OCI-LY1 (cell line): ENCODE measurements around the gene NUP50.

ENCODE experiments used
- H2AFZ ChIP-seq: fragments of 200-600 bp; sonication (generic), shearing (Covaris generic); 2 replicates; pipeline ENCODE4 v1.6.0; 2014; ENCODE audit warnings: antibody characterized with exemption, mild to moderate bottlenecking, low read length
- H3F3A ChIP-seq: fragments of 200-600 bp; sonication (generic), shearing (Covaris generic); 2 replicates; pipeline ENCODE4 v1.6.0; 2014; ENCODE audit warnings: mild to moderate bottlenecking, antibody characterized with exemption, low read length, moderate library complexity; ENCODE audit not compliant: insufficient read depth
- H3K27ac ChIP-seq: fragments of 200-600 bp; sonication (generic); 2 replicates; pipeline ENCODE4 v1.5.1; 2014; ENCODE audit warnings: low read length, mixed run types, mild to moderate bottlenecking, low read depth; ENCODE audit not compliant: poor library complexity, severe bottlenecking
- H3K27me3 ChIP-seq: fragments of 200-600 bp; sonication (generic); 2 replicates; pipeline ENCODE4 v1.6.0; 2014; ENCODE audit warnings: antibody characterized with exemption, mild to moderate bottlenecking, low read length, moderate library complexity; ENCODE audit not compliant: insufficient read depth
- H3K36me3 ChIP-seq: fragments of 200-600 bp; sonication (generic); 2 replicates; pipeline ENCODE4 v1.6.1; 2014; ENCODE audit warnings: mild to moderate bottlenecking, antibody characterized with exemption, low read length, moderate library complexity, mixed read lengths; ENCODE audit not compliant: insufficient read depth
- H3K4me1 ChIP-seq: fragments of 200-600 bp; sonication (generic); 2 replicates; pipeline ENCODE4 v1.5.1; 2014; ENCODE audit warnings: mild to moderate bottlenecking, low read length, moderate library complexity; ENCODE audit not compliant: insufficient read depth, severe bottlenecking
- H3K4me2 ChIP-seq: fragments of 200-600 bp; sonication (generic), shearing (Covaris generic); 2 replicates; pipeline ENCODE4 v1.6.1; 2014; ENCODE audit warnings: low read length
- H3K4me3 ChIP-seq: fragments of 200-600 bp; sonication (generic); 2 replicates; pipeline ENCODE4 v1.5.1; 2014; ENCODE audit warnings: low read length, low read depth, mild to moderate bottlenecking, mixed read lengths; ENCODE audit not compliant: poor library complexity, severe bottlenecking
- H3K79me2 ChIP-seq: fragments of 200-600 bp; shearing (Covaris generic); 2 replicates; pipeline ENCODE4 v1.6.1; 2016; ENCODE audit warnings: mixed run types, low read length, mixed read lengths; ENCODE audit not compliant: insufficient read depth
- H3K9ac ChIP-seq: fragments of 200-600 bp; sonication (generic), shearing (Covaris generic); 2 replicates; pipeline ENCODE4 v1.6.1; 2014; ENCODE audit warnings: mild to moderate bottlenecking, low read length, mixed read lengths
- H3K9me2 ChIP-seq: fragments of 200-600 bp; sonication (generic), shearing (Covaris generic); 2 replicates; pipeline ENCODE4 v1.6.1; 2014; ENCODE audit warnings: low read depth, mild to moderate bottlenecking, low read length, mixed read lengths
- H3K9me3 ChIP-seq: fragments of 200-600 bp; shearing (Covaris generic); 2 replicates; pipeline ENCODE4 v1.6.1; 2014; ENCODE audit warnings: low read length, mixed read lengths
- H4K20me1 ChIP-seq: fragments of 200-600 bp; sonication (generic), shearing (Covaris generic); 2 replicates; pipeline ENCODE4 v1.6.0; 2016; ENCODE audit warnings: mild to moderate bottlenecking, low read length; ENCODE audit not compliant: insufficient read depth
- EZH2 ChIP-seq: fragments of 200-600 bp; sonication (generic), shearing (Covaris generic); IDR thresholded peaks from 2 replicates; pipeline ENCODE4 v1.8.0; 2017; ENCODE audit warnings: borderline replicate concordance, mixed run types, mild to moderate bottlenecking, antibody characterized with exemption, low read length, moderate library complexity, mixed read lengths
- TF ChIP-seq, protein P1 (sequence below): fragments of 200-600 bp; sonication (generic), shearing (Covaris generic); IDR thresholded peaks from 2 replicates; pipeline ENCODE4 v1.5.1; 2017; ENCODE audit warnings: mild to moderate bottlenecking, antibody characterized with exemption, low read length, moderate library complexity, mixed read lengths

The NUP50 gene

DNA sequence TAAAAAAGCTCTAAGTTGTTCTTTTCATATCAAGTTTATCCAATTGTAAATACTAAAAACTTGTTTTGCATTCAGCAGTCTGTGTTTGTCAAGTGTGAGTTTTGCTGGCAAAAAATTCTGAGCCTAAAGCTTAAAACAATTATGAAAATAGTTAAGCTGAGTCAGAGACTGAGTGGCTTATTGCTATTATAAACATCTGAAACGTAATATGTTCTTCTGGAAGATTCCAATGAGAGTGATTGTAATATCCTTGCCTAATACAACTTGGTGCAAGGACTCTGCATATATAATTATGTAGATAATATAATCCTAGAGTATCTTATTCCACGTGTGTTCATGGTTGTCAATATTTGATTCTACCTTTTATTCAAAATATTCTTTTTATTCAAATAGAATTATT lies 14.1 kb upstream of the NUP50 start:
- H3K9me2 ChIP-seq, result no peaks in the 10 kb centered on the region
- no peaks in the 10 kb centered on the region for H3K4me1 ChIP-seq
- TF ChIP-seq EZH2, result no peak
- TF ChIP-seq, protein P1, sequence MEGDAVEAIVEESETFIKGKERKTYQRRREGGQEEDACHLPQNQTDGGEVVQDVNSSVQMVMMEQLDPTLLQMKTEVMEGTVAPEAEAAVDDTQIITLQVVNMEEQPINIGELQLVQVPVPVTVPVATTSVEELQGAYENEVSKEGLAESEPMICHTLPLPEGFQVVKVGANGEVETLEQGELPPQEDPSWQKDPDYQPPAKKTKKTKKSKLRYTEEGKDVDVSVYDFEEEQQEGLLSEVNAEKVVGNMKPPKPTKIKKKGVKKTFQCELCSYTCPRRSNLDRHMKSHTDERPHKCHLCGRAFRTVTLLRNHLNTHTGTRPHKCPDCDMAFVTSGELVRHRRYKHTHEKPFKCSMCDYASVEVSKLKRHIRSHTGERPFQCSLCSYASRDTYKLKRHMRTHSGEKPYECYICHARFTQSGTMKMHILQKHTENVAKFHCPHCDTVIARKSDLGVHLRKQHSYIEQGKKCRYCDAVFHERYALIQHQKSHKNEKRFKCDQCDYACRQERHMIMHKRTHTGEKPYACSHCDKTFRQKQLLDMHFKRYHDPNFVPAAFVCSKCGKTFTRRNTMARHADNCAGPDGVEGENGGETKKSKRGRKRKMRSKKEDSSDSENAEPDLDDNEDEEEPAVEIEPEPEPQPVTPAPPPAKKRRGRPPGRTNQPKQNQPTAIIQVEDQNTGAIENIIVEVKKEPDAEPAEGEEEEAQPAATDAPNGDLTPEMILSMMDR, result no peak
- H3K79me2 ChIP-seq, result no peaks in the 10 kb centered on the region
- no peaks in the 10 kb centered on the region for H3K9me3 ChIP-seq
- no peaks in the 10 kb centered on the region for H3F3A ChIP-seq
- H3K27me3 ChIP-seq, result no peaks in the 10 kb centered on the region
- no peak overlapping the region for H3K27ac ChIP-seq
- H3K4me3 ChIP-seq, result no peak overlapping the region
- H3K4me2 ChIP-seq, result no peak overlapping the region
- H3K36me3 ChIP-seq, result peaks cover 21% of the 10 kb centered on the region
- no peak overlapping the region for H2AFZ ChIP-seq
- no peak overlapping the region for H3K9ac ChIP-seq
- no peaks in the 10 kb centered on the region for H4K20me1 ChIP-seq

DNA sequence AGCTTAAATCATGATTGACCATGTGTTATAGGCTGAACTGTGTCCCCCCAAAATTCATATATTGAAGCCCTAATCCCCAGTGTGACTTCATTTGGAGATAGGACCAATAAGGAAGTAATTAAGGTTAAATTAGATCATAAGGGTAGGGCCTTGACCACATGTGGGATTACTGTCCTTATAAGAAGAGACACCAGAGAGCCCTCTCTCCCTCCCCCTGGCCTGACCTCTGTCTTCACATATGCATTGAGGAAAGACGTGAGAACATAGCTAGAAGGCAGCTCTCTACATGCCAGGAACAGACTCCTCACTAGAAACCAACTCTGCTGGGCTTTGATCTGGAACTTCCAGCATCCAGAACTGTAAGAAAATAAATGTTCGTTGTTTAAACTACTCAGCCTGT lies 13.6 kb upstream of the NUP50 start:
- TF ChIP-seq, protein P1, result no peak
- no peak for TF ChIP-seq EZH2

DNA sequence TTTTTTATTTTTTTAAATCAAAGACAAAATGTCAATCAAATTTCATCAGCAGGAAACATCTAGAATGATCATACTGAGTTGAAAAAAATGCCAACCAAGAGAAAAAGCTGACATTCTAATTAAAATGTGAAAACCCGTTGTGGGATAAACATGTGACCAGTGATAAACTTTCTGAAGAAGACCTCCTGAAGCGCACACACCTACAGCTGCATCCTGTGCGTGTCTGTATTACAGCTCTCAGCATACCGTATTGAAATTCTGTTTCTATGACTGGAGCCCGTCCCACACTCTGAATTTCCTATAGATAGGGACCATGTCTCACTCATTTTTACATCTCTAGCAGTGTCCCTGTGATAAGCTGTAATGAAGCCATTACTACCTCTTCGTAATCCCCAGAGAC lies 12.2 kb upstream of the NUP50 start:
- H3K9me2 ChIP-seq, result no peaks in the 10 kb centered on the region
- H3K4me2 ChIP-seq, result no peak overlapping the region
- no peaks in the 10 kb centered on the region for H3K79me2 ChIP-seq
- H4K20me1 ChIP-seq, result no peaks in the 10 kb centered on the region
- H3K9ac ChIP-seq, result no peak overlapping the region
- no peaks in the 10 kb centered on the region for H3K9me3 ChIP-seq
- no peaks in the 10 kb centered on the region for H3K4me1 ChIP-seq
- H3F3A ChIP-seq, result no peaks in the 10 kb centered on the region
- H3K4me3 ChIP-seq, result no peak overlapping the region
- TF ChIP-seq, protein P1, result no peak
- TF ChIP-seq EZH2, result no peak
- no peak overlapping the region for H3K27ac ChIP-seq
- no peaks in the 10 kb centered on the region for H3K27me3 ChIP-seq
- H3K36me3 ChIP-seq, result peaks cover 21% of the 10 kb centered on the region
- no peak overlapping the region for H2AFZ ChIP-seq

More for the DNA sequence above, 13.6 kb upstream of the NUP50 start:
- no peak overlapping the region for H2AFZ ChIP-seq
- no peaks in the 10 kb centered on the region for H3K79me2 ChIP-seq
- H3K4me1 ChIP-seq, result no peaks in the 10 kb centered on the region
- peaks cover 21% of the 10 kb centered on the region for H3K36me3 ChIP-seq
- H3K4me3 ChIP-seq, result no peak overlapping the region
- no peak overlapping the region for H3K27ac ChIP-seq
- H4K20me1 ChIP-seq, result no peaks in the 10 kb centered on the region
- H3K9me2 ChIP-seq, result no peaks in the 10 kb centered on the region
- no peak overlapping the region for H3K4me2 ChIP-seq
- H3F3A ChIP-seq, result no peaks in the 10 kb centered on the region
- no peaks in the 10 kb centered on the region for H3K27me3 ChIP-seq
- H3K9ac ChIP-seq, result no peak overlapping the region
- H3K9me3 ChIP-seq, result no peaks in the 10 kb centered on the region
